ENCODE data around the gene SHISA6.
"Not testable (repeated sequence)": the region's sequence is repeated elsewhere in the genome, so short reads cannot be mapped to it uniquely, and the experiment has no call there.

SHISA6 gene

DNA sequence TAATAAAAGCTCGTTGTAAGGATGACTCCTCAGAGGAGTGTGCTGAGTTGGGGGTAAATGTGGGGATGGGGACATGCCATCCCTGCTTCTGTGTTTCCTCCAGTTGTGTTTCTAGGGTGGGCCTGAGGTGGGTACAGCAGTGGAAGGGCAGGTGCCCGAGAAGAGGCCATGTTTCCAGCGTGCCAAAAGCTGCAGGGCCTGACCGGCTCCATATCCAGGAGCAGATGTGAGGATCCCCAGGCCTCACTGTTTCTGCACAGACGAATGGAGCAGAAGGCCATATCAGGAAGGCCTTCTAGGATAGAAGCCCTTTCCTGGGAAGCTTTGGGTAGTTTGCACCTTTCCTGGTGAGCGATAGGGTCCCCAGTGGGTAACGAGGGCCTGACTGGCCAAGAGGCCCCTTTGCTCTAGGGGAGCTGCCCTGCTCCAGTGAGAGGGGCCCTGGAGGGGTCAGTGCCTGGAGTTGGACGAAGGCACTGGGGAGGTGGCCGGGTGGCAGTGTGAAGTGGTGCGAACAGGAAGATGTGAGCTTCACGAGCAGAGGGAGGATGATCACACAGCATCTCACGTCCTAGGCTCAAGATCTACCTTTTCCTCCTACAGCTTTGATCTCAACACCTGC, 62.9 kb downstream of the SHISA6 start:
- TF ChIP-seq ZNF274 (IDR thresholded peaks at IDR 0.05; ENCODE audit: low read depth, low read length), result no peak
- no peak overlapping the region for H3K4me3 ChIP-seq (ENCODE audit: low read length)

DNA sequence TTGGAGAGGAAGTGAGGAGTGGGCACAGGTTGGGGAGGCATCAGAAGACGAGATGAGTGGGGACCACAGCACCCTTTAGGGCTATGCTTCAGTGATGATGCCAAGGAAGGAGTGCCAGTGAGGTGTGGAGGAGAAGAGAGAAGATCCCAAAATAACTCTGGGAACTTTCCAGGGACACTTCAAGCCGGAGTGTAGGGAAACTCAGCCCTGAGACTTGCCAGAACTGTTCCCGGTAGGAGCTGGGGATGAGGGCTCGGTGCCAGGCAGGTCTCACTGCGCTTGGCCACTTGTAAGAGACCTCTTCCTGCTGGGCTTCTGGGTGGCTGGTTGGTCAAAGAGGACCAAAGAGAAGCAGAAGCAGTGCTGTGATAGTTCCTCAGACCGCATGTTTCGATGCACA, 63.6 kb downstream of the SHISA6 start:
- TF ChIP-seq ZNF274 (IDR thresholded peaks at IDR 0.05; ENCODE audit: low read depth, low read length), result no peak
- H3K4me3 ChIP-seq (ENCODE audit: low read length), result no peak overlapping the region

DNA sequence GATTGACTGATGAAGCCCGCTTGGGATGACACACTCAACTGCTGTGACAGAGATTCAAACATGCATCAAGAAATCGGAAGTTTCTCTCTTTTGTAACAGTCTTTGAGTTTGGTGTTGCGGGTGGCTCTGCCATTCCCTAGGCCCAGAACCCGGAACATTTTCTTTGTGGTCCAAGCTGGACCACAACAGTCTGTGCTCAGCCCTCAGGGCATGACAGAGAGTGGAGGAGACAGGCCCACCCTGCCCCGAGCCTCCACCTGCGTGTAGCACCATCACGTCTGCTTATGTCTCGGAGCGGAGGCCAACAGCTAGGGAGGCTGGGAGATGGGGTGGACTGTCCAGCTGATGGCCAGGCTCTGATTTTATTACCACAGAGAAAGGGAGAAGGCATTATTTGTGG, 64.5 kb downstream of the SHISA6 start:
- TF ChIP-seq ZNF274 (IDR thresholded peaks at IDR 0.05; ENCODE audit: low read depth, low read length), result no peak
- no peak overlapping the region for H3K4me3 ChIP-seq (ENCODE audit: low read length)

DNA sequence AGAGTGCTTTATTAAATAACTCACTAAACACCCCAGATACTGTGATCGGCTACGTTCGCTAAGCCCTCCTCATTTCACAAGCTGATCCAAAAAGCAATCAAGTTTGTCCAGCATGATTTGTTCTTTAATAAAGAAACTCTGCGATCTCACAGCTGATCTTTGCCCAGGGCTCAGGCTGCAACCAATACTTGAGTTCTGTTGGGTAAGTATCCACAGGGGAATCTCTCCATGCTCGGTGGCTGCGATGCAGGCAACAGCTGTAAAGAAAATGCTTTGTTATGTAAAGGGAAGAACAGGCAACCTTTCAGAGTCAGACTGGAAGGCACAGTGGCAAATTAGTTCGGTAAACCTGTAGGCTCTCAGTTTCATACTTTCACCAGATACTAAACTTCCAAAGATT, 67.5 kb downstream of the SHISA6 start:
- no peak overlapping the region for H3K4me3 ChIP-seq (ENCODE audit: low read length)
- TF ChIP-seq ZNF274 (IDR thresholded peaks at IDR 0.05; ENCODE audit: low read depth, low read length), result no peak

DNA sequence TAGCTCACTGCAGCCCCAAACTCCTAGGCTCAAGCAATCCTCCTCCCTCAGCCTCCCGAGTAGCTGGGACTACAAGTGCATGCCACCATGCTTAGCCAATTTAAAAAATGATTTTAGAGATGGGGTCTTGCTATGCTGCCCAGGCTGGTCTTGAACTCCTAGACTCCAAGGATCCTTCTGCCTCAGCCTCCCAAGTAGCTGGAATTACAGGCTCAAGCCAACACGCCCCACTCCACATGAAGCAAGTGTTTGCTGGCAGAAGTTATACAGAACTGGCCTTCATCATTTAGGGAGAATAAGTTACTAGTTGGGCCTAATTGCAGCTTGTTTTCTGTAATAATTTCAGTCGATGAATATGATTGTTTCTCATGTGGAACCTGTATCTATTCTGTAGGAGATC, 68.0 kb downstream of the SHISA6 start:
- H3K4me3 ChIP-seq (ENCODE audit: low read length), result no peak overlapping the region
- no peak for TF ChIP-seq ZNF274 (IDR thresholded peaks at IDR 0.05; ENCODE audit: low read depth, low read length)

DNA sequence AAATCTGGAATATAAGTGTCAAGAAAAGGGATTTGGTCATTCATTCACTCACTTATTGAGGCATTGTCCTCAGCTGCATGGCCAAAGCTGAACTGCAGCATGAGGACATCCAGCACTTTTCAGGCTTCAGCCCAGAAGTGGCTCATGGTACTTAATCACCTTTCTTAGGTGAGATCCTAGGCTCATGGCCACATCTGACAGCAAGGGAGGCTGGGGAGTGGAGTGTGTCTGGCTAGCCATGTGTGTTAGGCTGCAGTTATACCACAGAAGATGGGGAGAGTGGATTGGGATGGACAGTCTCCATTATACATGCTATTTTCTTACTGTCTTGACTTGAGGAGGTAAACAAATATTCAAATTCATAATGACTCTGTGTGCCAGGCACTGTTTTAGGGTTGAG, 68.8 kb downstream of the SHISA6 start:
- no peak for TF ChIP-seq ZNF274 (IDR thresholded peaks at IDR 0.05; ENCODE audit: low read depth, low read length)
- H3K4me3 ChIP-seq (ENCODE audit: low read length), result no peak overlapping the region

DNA sequence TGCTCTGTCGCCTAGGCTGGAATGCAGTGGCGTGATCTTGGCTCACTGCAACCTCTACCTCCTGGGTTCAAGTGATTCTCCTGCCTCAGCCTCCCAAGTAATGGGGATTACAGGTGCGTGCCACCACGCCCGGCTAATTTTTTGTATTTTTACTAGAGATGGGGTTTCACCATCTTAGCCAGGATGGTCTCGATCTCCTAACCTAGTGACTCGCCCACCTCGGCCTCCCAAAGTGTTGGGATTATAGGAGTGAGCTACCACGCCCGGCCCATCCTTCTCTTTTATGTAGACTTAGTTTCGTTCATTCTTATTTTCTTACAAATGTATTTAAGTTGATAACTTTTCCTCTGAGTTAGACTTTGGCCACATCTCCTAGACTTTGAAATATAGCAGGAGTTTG, 75.4 kb downstream of the SHISA6 start:
- not testable (repeated sequence) for H3K4me3 ChIP-seq (ENCODE audit: low read length)

DNA sequence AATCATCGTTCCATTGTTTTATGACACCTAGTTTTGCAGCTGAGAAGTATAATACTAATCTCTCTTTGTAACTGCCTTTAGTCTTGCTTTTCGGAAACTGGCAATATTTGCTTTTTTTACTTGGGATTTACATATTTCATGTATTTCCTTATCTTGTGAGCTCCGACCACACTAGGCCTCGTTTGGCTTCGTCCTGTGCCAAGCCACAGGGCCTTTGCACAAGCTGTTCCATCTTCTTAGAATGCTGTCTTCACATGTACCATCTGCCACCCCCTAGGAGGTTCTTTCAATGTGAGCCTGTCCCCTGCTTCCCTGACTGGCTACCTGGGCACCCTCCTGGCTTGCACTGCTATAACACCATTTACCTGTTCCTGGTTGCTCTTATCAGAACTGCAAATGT, 77.2 kb downstream of the SHISA6 start:
- no peak overlapping the region for H3K4me3 ChIP-seq (ENCODE audit: low read length)
- no peak for TF ChIP-seq ZNF274 (IDR thresholded peaks at IDR 0.05; ENCODE audit: low read depth, low read length)

DNA sequence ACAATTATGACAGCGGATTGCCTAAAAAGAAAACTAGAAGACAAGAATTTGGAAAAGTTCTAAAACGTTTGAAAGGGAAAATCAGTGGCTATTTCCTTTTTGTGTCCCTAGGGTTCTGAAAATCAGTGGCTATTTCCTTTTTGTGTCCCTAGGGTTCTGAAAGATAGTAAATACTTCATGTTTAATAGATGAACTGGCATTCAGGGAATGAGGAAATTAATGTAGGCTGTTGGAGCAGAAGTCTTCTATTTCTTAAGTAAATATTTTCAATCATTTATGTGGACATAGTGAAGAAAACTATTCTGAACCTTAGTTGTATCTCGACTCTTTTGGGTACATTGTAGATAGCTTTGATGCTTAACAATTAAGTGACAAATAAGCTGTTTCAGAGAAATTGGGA, 78.9 kb downstream of the SHISA6 start:
- no peak for TF ChIP-seq ZNF274 (IDR thresholded peaks at IDR 0.05; ENCODE audit: low read depth, low read length)
- no peak overlapping the region for H3K4me3 ChIP-seq (ENCODE audit: low read length)

DNA sequence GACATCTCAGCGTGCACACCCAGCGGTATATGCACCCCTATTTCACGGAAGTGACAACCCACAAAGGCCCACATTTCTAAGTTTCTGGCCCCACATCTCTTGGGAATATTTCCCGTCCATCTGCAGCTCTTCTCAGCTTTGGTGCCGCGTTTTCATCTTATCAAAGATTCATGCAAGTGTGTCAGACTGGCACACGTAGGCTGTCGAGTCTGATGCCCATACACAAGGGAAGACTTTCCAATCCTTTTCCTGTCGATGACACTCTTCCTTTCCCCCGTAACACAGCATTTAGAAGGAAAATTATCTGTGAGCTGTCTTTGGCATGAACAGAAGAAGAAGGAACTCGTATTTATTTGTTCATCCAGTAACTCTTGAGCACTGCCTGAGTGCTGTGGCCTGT, 83.0 kb downstream of the SHISA6 start:
- TF ChIP-seq ZNF274 (IDR thresholded peaks at IDR 0.05; ENCODE audit: low read depth, low read length), result no peak
- no peak overlapping the region for H3K4me3 ChIP-seq (ENCODE audit: low read length)

DNA sequence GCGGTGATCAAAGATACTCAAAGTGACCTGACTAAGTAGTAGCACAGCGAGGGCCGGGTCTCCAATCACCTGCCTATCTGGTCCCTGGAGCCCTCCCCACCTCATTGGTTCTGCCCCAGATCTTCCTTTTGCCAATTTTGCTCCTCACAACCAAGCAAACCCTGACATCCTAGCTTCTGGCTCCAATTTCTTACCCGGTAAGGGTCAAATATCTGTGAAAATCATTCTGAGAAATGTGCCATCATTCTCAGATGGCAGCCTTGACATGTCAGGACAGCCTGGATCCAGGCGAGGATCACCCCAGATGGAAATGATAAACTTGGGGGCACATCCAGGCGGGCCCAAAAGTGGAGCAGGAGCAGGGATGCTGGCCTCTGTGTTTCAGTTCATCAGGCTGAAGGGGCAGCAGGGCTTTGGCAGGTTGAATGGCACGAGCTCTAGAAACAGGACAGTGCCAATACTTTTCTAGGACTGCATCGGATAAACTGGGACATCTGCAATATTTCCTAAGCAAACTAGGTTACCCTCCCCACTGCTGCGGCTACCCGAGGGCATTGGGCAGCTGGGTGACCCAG, 83.9 kb downstream of the SHISA6 start:
- TF ChIP-seq ZNF274 (IDR thresholded peaks at IDR 0.05; ENCODE audit: low read depth, low read length), result no peak
- no peak overlapping the region for H3K4me3 ChIP-seq (ENCODE audit: low read length)

DNA sequence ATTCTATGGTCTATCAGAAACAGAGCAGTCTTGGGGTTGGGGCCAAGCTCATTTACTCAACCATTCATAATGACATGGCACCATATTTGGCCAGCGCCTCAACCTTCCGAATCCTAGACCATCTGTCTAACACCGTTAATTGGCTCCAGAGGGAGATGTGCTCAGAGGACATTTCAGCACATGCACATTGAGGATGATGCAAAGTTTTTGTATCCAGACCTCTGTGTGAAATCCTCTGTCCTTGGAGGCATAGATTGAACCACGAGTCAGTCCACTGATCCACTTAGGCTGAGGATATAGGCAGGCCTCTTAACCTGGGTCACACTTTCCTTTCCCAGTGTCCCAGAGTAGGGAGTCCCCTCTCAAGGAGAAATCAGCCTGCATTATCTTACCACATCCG, 85.5 kb downstream of the SHISA6 start:
- TF ChIP-seq ZNF274 (IDR thresholded peaks at IDR 0.05; ENCODE audit: low read depth, low read length), result no peak

DNA sequence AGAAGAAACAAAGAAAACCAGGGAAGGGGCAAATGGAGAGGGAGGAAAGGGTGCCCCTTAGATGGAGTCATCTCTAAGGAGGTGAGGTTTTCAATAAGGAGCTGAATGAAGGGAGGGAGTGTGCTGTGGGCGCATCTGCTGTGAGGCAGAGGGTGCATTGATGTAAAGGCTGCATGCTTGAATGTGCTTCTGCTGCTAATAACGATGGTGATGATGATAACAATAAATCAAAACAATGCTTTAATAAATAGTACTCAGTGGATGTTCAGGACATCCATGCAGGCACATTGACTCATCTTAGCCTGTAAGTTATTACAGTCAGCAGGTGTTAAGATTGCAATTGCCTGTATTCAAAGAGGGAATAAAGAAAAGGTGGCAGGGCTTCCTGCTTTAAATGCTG, 87.8 kb downstream of the SHISA6 start:
- no peak for TF ChIP-seq ZNF274 (IDR thresholded peaks at IDR 0.05; ENCODE audit: low read depth, low read length)
- no peak overlapping the region for H3K4me3 ChIP-seq (ENCODE audit: low read length)

More for the DNA sequence above, 85.5 kb downstream of the SHISA6 start:
- no peak overlapping the region for H3K4me3 ChIP-seq (ENCODE audit: low read length)

DNA sequence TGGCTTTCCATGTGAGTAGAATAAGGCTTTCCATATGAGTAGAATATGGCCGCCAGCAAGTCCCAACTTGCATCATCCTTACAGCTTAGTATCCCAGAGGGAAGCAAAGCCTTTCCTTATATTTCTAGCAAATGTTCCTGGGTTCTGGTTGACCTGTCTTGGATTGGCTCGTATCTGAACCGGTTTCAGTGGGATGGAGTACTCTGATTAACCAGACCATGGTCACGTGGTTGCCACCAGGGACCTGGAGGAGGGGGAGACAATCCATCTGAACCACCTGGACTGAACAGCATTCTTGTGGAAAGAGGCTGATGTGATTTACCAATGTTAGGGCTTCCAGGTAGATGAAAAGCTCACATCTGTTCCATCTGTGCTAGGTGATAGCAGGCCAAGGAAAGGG, 89.0 kb downstream of the SHISA6 start:
- no peak overlapping the region for H3K4me3 ChIP-seq (ENCODE audit: low read length)
- no peak for TF ChIP-seq ZNF274 (IDR thresholded peaks at IDR 0.05; ENCODE audit: low read depth, low read length)

DNA sequence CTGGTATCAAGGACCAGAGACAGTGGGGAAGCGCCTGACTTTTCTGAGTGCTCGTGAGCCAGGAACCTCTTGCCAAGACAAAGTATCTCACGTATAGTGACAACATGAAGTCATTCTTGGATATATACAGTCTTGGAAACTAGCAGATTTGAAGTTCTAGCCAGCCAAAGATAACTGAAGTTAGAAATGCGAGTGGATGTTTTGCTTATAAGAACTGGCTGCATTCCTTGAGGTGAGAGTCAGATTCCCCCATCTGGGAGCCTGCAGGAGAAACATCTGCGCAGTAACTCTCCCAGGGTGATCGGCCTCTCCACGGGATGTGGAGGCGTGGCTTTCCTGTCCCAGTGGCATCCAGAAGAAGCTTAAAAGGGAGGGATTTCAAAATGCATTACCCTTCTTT, 89.8 kb downstream of the SHISA6 start:
- no peak overlapping the region for H3K4me3 ChIP-seq (ENCODE audit: low read length)
- TF ChIP-seq ZNF274 (IDR thresholded peaks at IDR 0.05; ENCODE audit: low read depth, low read length), result no peak
